HG03558 (cell line): ENCODE measurements around the gene ATP8A2.
"Not testable (repeated sequence)": the region's sequence is repeated elsewhere in the genome, so short reads cannot be mapped to it uniquely, and the experiment has no call there.

ENCODE experiments used
- ATAC-seq: cut with Tn5 transposase; IDR thresholded peaks from one replicate; pipeline ENCODE4 v1.9.1; 2021; ENCODE audit warnings: moderate number of reproducible peaks; ENCODE audit not compliant: unreplicated experiment; ENCODE audit errors: extremely low read depth

ATP8A2 gene

DNA sequence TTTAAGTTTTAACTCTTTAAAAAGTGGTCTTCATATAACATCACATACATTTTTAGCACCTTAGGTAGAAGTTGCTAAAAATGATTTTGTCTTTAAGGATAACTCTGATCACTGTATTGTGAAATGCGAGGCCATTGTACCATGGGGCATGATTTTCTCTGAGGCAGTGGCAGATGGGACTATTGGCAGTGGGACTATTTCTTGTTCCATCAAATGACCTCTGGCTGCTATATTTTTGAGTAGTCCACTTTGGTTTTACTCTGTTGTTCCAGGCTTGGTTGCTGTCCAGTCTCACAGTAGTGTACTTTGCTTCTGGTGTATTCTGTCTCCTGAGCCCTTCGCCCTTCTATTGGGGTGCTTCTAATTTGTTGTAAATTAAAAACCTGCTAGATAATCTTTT lies 156.5 kb downstream of the ATP8A2 start:
- no peak for ATAC-seq

GRCh38 chr13:25529425-25529824 lies 157.7 kb downstream of the ATP8A2 start:
- no peak for ATAC-seq

DNA sequence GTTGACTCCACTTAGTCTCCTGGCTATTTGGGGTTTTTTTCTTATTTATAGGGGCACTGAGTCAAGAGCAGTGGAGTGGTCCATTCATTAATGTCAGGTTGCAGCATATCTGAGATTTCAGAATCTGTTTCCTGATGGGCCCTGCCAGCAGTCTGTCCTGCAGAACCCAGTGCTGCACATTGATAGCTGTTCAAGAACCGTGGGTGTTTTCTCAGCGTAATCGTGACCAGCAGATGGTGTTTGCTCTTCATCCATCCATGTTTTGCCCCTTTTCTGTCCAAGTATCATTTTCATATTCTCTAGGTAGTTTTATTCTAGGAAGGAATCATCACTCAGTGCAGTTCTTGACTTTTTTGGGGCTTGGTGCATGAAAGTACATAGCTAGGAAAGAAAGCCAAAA lies 166.5 kb downstream of the ATP8A2 start:
- ATAC-seq = no peak

DNA sequence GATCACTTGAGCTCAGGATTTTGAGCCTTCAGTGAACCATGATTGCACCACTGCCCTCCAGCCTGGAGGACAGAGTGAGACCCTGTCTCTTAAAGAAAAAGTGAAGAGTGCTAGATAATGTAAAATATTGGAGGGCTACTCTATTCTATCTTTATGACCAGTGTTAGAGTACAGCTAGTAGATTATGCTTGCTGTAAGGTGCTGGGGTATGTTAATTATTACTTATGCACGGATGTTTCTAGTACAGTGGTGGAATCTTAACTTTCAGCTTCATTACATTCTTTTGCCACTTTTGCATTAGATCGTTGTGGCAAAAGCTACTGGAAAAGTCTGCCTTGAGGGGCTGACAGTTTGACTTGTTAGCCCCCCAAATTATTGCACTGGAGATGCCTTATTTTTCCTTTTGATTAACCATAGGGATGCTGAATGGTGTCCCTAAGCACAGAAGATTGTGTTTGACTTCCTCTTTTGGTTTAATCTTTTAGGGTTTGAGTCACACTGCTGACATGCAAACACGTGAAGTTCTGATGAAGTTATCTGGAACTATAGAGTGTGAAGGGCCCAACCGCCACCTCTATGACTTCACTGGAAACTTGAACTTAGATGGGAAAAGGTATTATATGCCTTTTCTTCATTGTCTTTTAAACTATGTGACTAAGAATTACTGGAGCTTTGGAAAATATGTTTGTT lies 169.8 kb downstream of the ATP8A2 start:
- no peak for ATAC-seq

DNA sequence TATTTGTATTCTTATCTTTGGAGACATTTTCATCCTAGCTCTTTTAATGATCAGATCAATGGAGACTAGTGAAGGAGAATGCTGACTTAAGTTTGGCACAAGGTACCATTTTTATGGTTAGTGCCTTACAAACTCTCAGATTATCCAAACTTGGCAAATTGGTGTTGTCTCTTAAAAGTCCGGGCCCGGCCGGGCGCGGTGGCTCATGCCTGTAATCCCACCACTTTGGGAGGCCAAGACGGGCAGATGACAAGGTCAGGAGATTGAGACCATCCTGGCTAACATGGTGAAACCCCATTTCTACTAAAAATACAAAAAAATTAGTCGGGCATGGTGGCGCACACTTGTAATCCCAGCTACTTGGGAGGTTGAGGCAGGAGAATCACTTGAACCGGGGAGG lies 177.2 kb downstream of the ATP8A2 start:
- ATAC-seq = not testable (repeated sequence)

DNA sequence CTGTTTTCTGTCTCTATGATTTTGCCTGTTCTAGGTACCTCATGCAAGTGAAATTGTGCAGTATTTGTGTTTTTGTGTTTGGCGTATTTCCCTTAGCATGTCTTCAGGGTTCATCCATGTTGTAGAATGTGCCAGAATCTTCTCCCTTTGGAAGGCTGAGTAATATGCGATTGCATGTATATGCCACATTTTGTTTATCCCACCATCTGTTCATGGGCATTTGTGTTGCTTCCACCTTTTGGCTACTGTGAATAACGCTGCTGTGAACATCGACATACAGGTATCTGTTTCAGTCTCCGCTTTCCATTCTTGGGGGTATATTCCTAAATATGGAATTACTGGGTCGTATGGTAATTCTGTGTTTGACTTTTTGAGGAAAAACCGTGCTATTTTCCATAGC lies 190.0 kb downstream of the ATP8A2 start:
- ATAC-seq = no peak

DNA sequence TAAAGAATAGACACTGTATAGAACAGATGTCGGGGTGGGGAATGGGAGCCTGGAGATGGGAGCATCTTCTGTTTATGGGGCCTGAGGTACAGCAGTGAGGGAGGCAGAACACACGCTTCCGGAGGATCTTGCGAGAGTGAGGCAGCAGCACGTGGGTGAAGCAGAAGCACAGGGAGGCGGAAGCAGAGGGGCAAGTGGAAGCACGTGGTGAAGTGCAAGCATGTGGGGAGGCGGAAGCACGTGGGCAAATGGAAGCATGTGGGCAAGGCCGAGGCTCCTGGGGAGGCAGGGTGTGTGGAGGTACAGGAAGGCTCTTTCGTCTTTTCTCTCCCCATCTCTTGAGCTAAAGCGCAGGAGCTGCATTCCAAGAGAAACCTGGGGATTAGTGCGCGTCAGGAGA lies 198.4 kb downstream of the ATP8A2 start:
- ATAC-seq = no peak

GRCh38 chr13:25571237-25571636 lies 199.5 kb downstream of the ATP8A2 start:
- ATAC-seq = no peak

GRCh38 chr13:25572171-25572570 lies 200.4 kb downstream of the ATP8A2 start:
- not testable (repeated sequence) for ATAC-seq

DNA sequence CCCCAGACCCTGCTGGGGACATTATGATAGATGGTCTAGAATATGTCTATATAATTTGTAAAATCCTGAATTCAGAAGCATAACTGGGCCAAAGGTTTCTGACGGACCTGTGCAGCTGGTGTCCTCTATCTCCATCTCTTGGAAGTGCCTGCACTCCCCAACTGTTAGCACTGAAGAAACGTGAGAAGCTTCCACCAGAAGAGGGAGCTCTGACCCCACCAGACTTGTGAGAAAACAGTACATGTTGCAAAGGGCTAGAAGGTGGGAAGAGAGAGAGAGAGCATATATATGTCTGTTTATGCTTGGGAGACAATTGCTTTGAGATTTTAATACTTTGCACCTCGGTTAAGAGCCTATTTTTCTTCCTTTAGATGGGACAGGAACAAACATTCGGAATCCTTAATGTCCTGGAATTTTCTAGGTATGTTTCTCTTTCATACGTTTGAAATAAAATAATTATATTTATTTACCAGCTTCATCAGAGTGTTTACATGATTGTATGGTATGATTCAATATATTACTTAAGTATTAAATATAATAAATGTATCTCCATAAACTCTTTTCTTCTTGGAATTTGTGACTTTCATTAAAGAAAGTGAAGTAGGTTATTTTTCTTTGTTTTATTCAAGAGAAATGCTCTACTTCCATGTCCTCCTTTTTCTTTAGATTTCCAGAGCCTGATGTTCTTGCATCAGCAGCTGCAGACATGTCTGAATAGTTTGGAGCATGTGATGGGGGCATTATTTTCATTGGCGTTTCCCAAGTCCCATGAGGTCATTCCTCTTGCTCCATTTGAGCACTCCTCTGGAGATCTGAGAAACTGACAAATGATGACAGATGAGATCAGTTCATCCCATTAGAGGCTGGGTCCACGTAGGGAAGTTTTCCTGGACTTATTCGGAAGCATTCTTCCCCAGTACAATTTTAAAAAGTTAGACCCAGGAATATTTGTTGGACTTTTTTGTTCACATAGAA lies 202.9 kb downstream of the ATP8A2 start:
- no peak for ATAC-seq

GRCh38 chr13:25575562-25575961 lies 203.8 kb downstream of the ATP8A2 start:
- no peak for ATAC-seq

GRCh38 chr13:25578526-25578925 lies 206.8 kb downstream of the ATP8A2 start:
- no peak for ATAC-seq

DNA sequence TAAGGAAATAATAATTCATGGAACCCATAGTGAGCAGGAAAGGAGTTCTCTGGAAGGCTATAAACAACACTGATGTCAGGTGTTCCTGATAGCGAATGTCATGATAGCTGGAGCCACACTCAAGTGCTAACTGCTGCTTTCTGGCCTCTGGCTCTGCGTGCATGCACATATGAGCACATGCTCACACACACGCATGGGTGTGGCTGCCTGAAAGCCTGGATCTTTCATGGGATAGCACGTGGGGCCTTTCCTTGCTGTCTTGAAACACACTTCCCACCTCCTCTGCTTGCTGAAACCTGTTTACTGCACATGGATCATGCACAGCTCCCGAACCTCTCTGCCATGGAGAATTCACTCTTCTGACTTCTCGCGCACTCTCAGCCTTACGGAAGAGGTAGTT lies 207.4 kb downstream of the ATP8A2 start:
- ATAC-seq = no peak

DNA sequence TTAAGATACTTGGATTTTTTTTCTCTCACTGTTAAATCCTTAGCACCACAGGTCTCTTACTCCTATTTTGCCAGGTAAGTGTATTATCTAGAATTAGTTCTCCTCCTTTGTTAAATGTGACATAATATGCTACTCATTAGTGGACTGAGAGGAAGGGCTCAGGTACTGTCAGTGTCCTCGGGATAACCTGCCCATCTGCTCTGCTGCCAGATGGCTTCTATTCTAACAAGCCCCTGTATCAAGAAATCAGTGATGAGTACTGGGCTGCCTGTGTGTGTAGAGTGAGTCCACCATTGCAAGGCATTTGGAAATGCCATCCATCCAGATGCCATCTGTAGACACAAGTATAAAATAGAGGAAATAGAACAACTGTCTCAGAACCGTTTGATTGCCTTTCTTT lies 209.6 kb downstream of the ATP8A2 start:
- ATAC-seq = no peak

DNA sequence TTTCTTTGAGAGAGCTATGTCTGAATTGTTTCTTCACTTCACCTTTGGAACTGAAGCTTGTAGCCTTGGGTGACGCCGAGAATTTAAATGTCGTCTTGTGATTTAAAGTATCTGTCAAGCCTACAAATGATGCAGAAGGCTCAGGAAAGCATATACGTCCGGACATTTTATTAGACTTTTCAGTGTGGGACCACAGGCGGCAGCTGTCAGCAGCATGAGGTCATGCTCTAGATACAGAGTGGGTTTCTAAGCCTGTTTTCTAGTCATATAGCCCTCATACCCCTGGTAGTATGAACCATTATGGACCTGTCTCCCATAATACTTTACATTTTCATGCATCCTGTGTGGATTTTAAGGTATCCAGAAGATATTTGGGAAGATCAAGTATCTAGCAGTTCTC lies 212.3 kb downstream of the ATP8A2 start:
- ATAC-seq = no peak

- no peak for ATAC-seq
These were observed 213.2 kb downstream of the ATP8A2 start for GRCh38 chr13:25585000-25585399.

DNA sequence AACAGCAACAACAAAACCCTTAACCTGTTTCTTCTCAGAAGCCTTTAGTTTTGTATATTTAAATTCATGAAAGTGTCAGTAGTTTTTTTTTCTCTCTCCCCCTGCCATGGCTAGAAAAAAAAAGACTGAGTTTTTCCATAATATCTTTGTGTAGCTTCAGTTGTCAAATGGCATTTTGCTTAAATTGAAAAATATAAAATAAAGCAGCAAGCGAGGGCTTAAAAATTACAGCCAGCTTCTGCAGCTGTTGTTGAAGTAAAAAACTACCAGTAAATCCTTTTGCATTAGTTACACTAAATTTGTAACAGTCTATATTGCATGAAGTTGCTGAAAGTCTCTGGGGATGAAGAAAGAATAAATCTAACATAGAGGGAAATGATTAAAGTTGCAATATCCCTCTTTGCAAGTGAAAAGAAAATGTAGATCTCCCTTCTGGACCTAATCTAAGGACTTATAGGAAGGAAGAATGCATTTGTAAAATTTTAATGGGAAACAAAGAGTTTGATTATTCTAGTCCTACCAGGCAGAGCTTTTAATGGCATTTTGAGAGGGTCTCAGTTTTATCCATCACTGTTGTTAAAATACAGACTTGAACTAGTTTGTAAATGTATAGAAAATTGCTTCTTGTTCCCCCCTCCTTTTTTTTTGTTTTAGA lies 215.7 kb downstream of the ATP8A2 start:
- no peak for ATAC-seq

GRCh38 chr13:25588336-25589060 lies 216.7 kb downstream of the ATP8A2 start:
- no peak for ATAC-seq

GRCh38 chr13:25598421-25598820 lies 226.6 kb downstream of the ATP8A2 start:
- no peak for ATAC-seq

GRCh38 chr13:25602176-25602575 lies 230.4 kb downstream of the ATP8A2 start:
- ATAC-seq = no peak
